OCI-LY7 (cell line): Measurements from ENCODE around the gene DLX5. TPM values are rescaled to one million over a fixed set of nuclear protein-coding genes. Genes with fewer than 3 reads are reported as not detected.

Experiments used
- BruUV-seq: library from RNA; stranded (reverse); fragments of 400-500 nt; replicated peaks from 2 replicates; lab custom pipeline; 2021; lab: Mats Ljungman, UMichigan
- CTCF ChIA-PET: fragments of 300-600 bp; sonication (Branson Sonifier 250); formaldehyde crosslinking; loops from one replicate; lab custom pipeline; 2022; ENCODE audit warnings: antibody characterized with exemption; ENCODE audit not compliant: unreplicated experiment; lab: Charles Lee
- POLR2A ChIA-PET: fragments of 300-600 bp; sonication (Branson Sonifier 250); formaldehyde crosslinking; loops from one replicate; lab custom pipeline; 2022; ENCODE audit warnings: antibody characterized with exemption; lab: Charles Lee
- DNase-seq: peaks from one replicate; pipeline ENCODE4 v3.0.0-alpha.2; 2015; ENCODE audit warnings: low spot score
- H2AFZ ChIP-seq: fragments of 200-600 bp; sonication (generic), shearing (Covaris generic); 2 replicates; pipeline ENCODE4 v1.6.1; 2014; ENCODE audit warnings: mild to moderate bottlenecking, antibody characterized with exemption, low read length, moderate library complexity
- H3K27ac ChIP-seq: fragments of 200-600 bp; sonication (generic); 2 replicates; pipeline ENCODE4 v1.5.1; 2014; ENCODE audit warnings: mixed run types, low read depth, mild to moderate bottlenecking, moderate library complexity, low read length, inconsistent platforms; ENCODE audit not compliant: poor library complexity, severe bottlenecking
- H3K36me3 ChIP-seq: fragments of 200-600 bp; sonication (generic); 2 replicates; pipeline ENCODE4 v1.6.1; 2014; ENCODE audit warnings: mild to moderate bottlenecking, antibody characterized with exemption, low read length, moderate library complexity, mixed read lengths; ENCODE audit not compliant: insufficient read depth
- H3K4me1 ChIP-seq: fragments of 200-600 bp; sonication (generic); 2 replicates; pipeline ENCODE4 v1.5.1; 2014; ENCODE audit warnings: mild to moderate bottlenecking, low read length; ENCODE audit not compliant: insufficient read depth, poor library complexity, severe bottlenecking
- H3K4me2 ChIP-seq: fragments of 200-600 bp; sonication (generic); 2 replicates; pipeline ENCODE4 v1.6.1; 2014; ENCODE audit warnings: mild to moderate bottlenecking, low read length
- H3K4me3 ChIP-seq: fragments of 200-600 bp; sonication (generic); 2 replicates; pipeline ENCODE4 v1.5.1; 2014; ENCODE audit warnings: mild to moderate bottlenecking, low read depth, low read length; ENCODE audit not compliant: poor library complexity, severe bottlenecking
- H3K79me2 ChIP-seq: fragments of 200-600 bp; sonication (generic); 2 replicates; pipeline ENCODE4 v1.6.1; 2016; ENCODE audit warnings: low read depth, mild to moderate bottlenecking, low read length, moderate library complexity, mixed read lengths; ENCODE audit not compliant: insufficient read depth
- H3K9me2 ChIP-seq: fragments of 200-600 bp; sonication (generic); 2 replicates; pipeline ENCODE4 v1.6.1; 2016; ENCODE audit warnings: mild to moderate bottlenecking, low read length, mixed read lengths; ENCODE audit not compliant: insufficient read depth
- H3K9me3 ChIP-seq: fragments of 200-600 bp; sonication (generic); 2 replicates; pipeline ENCODE4 v1.6.1; 2014; ENCODE audit warnings: mild to moderate bottlenecking, mixed run types, low read length, mixed read lengths
- H4K20me1 ChIP-seq: fragments of 200-600 bp; sonication (generic); 2 replicates; pipeline ENCODE4 v1.6.1; 2014; ENCODE audit warnings: mild to moderate bottlenecking, antibody characterized with exemption, low read length, moderate library complexity, mixed read lengths; ENCODE audit not compliant: insufficient read depth
- CTCF ChIP-seq: fragments of 200-600 bp; sonication (generic); conservative IDR thresholded peaks from 2 replicates; pipeline ENCODE4 v1.5.1; 2014; ENCODE audit warnings: mild to moderate bottlenecking, antibody characterized with exemption, low read length, moderate library complexity, mixed read lengths
- EZH2phosphoT487 ChIP-seq: fragments of 200-600 bp; sonication (generic); IDR thresholded peaks from 2 replicates; pipeline ENCODE4 v1.6.1; 2018; ENCODE audit warnings: low read depth, borderline replicate concordance, mild to moderate bottlenecking, mixed run types, antibody characterized with exemption, low read length, moderate library complexity, mixed read lengths
- intact Hi-C: fragments of 100-400 bp; cut with micrococcal nuclease; formaldehyde crosslinking; loops from one replicate; pipeline ENCODE4 v1.10.0; 2022; ENCODE audit not compliant: unreplicated experiment
- total RNA-seq, 2 experiments: library from RNA; depleted of rRNA in 1 of 2; stranded (reverse); fragments of >200 nt in 1 of 2; shearing (Covaris generic) in 1 of 2; gene quantifications; 2 replicates each; pipeline ENCODE4 v1.2.3, GENCODE V29; 2014 to 2022

The DLX5 gene
- total RNA-seq, 2 experiments from 2014 or later: not detected

DNA sequence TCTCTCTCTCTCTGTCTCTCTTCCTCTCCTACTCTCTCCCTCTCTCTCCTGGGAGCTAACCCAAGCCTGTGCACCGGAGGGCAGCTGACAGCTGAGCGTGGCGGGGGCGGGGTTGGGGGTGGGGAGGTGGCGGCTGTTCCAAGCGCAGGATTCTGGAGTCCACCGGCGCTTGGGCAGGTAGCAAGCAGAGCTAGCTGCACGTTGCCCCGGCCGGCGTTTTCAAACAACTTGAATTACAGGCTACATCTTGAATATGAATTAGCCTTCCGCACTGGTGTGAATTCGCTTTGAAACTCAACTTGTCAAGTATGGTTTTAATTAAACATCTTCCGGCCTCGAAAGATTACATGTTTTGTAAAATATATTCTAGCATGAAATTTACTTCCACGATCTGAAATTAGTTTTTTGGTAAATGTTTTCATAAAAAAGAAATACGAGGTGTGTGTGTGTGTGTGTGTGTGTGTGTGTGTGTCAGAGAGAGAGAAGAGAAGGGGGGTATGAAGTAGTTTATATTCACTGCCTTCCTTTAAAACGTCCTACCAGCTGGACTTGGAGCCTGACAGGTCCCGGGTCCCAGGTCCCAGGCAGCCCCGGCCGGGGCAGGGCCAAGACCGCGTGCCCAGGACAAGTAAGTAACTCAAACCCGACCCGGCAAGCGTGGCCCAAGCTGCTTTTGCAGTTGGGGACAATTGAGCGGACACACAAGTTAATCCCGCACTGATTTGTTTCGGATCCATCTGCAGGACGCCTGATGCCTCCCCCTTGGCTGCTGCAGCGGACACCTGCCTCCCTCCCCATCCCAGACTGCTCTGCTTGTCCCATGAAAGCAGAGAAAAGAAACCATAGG is 28.3 kb downstream of the DLX5 start:
- Histone ChIP-seq H3K9me3 (no peaks in the 10 kb centered on the region), H3K27ac (no peak overlapping the region), H3K9me2 (no peaks in the 10 kb centered on the region), H2AFZ (no peak overlapping the region), H3K36me3 (no peaks in the 10 kb centered on the region), H4K20me1 (no peaks in the 10 kb centered on the region), H3K4me2 (no peak overlapping the region), H3K79me2 (no peaks in the 10 kb centered on the region), H3K4me1 (no peaks in the 10 kb centered on the region), H3K4me3 (no peak overlapping the region)
- CTCF ChIA-PET: no interaction called here
- POLR2A ChIA-PET: no interaction called here
- BruUV-seq: no TSS peak
- no peak for DNase-seq
- TF ChIP-seq CTCF: no peak
- no peak for TF ChIP-seq EZH2phosphoT487
- intact Hi-C loops: no loop called here

DNA sequence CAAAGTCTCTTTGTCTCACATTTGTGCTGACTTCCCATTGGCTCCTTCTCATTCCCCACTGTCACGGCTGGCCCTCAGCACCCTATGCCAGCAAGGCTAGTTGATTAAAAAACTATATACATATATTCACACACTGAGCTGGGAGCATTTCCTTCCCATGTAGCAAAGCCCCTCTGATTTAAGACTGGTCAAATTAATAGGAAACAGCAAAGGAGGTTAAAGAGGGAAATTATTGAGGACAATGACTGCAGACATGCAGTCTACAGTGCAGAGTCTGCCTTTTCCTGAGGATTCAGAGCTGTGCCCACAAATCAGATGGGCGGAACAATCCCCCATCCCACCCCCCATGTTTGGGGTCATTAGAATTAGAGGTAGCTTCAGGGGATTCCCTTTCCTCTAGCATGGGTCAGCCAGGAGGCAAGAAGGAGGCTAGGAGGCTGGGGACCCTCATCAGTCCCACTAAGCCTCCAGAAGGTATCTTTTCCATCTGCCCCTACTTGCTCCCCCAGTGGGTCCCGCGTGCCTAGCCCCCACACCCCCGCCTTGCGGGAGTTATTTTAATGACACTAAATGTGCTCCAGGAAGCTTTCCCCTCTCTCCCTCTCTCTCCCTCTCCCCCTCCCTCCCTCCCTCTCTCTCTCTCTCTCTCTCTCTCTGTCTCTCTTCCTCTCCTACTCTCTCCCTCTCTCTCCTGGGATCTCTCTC is 29.1 kb downstream of the DLX5 start:
- CTCF ChIA-PET: no interaction called here
- no peak overlapping the region for H2AFZ ChIP-seq
- H3K9me2 ChIP-seq: no peaks in the 10 kb centered on the region
- BruUV-seq: no TSS peak
- POLR2A ChIA-PET: no interaction called here
- intact Hi-C loops: no loop called here
- TF ChIP-seq EZH2phosphoT487 (no peak), CTCF (no peak)
- H3K27ac ChIP-seq: no peak overlapping the region
- H4K20me1 ChIP-seq: no peaks in the 10 kb centered on the region
- H3K4me3 ChIP-seq: no peak overlapping the region
- H3K4me1 ChIP-seq: no peaks in the 10 kb centered on the region
- no peak for DNase-seq
- no peaks in the 10 kb centered on the region for H3K36me3 ChIP-seq
- no peaks in the 10 kb centered on the region for H3K79me2 ChIP-seq
- no peaks in the 10 kb centered on the region for H3K9me3 ChIP-seq
- H3K4me2 ChIP-seq: no peak overlapping the region

DNA sequence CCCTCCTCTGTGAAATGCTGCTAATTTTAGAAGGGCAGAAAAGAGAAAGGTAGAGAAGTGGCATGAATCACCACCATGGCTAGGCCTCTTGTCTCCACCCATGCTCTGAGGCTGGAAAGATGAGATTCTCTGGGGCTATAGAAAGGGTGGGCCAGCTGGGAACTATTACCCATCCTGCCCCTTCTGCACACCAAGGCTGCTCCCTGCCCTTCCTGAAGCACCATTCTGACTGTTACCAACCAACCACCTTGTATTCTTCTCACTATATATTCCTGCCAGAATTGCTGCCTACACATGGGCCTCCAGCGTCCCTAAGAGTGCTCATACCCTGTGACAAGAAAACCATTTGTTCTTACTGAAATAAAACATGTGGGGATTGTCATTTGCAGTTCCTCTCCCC is 30.7 kb downstream of the DLX5 start:
- intact Hi-C loops: no loop called here
- no peaks in the 10 kb centered on the region for H3K36me3 ChIP-seq
- H3K4me2 ChIP-seq: no peak overlapping the region
- no peaks in the 10 kb centered on the region for H3K79me2 ChIP-seq
- BruUV-seq: no TSS peak
- H3K9me3 ChIP-seq: no peaks in the 10 kb centered on the region
- TF ChIP-seq EZH2phosphoT487: no peak
- no peak for TF ChIP-seq CTCF
- CTCF ChIA-PET: no interaction called here
- no peak overlapping the region for H3K27ac ChIP-seq
- no peaks in the 10 kb centered on the region for H3K4me1 ChIP-seq
- H3K9me2 ChIP-seq: no peaks in the 10 kb centered on the region
- no peak for DNase-seq
- H3K4me3 ChIP-seq: no peak overlapping the region
- no peak overlapping the region for H2AFZ ChIP-seq
- H4K20me1 ChIP-seq: no peaks in the 10 kb centered on the region
- POLR2A ChIA-PET: no interaction called here
